HG02588 (cell line): ENCODE results near the gene ZMYND12.
"Not testable (repeated sequence)": the region's sequence is repeated elsewhere in the genome, so short reads cannot be mapped to it uniquely, and the experiment has no call there.

Experiments
- ATAC-seq: cut with Tn5 transposase; IDR thresholded peaks from one replicate; pipeline ENCODE4 v1.9.1; 2021; ENCODE audit warnings: mild to moderate bottlenecking, moderate library complexity; ENCODE audit not compliant: unreplicated experiment

Gene ZMYND12

DNA sequence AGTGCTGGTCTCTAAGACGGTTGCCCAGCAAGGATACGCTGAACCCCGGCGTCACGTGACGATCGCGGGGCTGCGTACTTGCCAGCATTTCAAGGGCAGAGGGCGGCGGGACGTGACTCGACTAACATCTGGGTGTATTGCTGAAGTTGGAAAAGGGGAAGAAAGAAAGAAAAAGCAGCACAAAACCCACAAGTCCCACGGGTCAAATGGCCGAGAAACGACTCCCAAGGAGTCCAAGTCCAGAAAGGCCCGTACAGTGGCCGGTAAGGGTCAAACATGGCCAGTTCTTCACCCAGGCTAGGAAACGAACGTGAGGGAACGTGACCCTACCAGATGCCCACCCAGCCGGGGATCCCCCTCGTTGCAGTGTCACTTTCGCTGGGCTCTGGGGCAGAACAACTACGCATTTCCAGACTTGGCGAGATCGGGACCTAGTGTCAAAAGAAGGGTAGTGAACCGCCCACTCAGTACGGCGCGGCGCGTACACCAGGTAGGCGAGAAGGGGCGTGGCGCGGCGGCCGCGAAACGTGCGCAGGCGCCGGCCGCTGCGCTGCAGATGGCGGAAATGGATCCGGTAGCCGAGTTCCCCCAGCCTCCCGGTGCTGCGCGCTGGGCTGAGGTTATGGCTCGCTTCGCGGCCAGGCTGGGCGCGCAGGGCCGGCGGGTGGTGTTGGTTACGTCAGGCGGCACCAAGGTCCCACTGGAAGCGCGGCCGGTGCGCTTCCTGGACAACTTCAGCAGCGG is at the start of gene ZMYND12, which contains the start of gene PPCS:
ZMYND12 (minus strand) TSS at position 13 of the 744 bp plus-strand sequence. CDS start 25 bp downstream, outside the sequence.
PPCS (plus strand) TSS at position 534 of the 744 bp plus-strand sequence; CDS start at position 557, 23 bp downstream.
- ATAC-seq, result peak; percentile 83

DNA sequence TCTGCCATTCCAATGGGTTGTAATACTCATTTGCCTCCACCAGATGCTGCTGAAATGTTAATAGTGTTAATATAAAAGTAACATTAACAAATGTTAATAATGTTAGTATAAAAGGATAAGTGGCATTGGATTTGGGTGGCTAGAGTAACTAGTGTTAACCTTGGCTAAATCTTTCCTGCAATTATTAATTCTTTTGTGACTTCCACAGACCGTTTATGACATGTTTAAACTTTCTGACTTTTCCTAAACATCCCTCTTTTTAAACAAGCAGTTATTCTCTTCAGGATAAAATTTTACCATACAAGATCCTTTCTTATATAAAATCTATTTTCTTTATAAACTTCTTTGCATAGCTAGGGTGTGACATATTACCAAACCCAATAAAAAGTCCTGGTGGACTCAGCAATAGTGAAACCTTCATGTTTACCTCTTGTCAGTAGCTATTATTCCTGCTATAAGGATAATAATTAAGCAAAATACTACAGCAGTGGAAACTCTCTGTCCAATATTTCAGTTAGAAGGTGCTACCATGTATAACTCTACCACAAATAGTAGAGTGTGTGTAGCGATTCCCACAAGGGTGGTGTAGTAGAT is 48.8 kb upstream of the ZMYND12 start:
- ATAC-seq, result no peak

GRCh38 chr1:42502031-42502430 is 46.2 kb upstream of the ZMYND12 start:
- ATAC-seq, result not testable (repeated sequence)

DNA sequence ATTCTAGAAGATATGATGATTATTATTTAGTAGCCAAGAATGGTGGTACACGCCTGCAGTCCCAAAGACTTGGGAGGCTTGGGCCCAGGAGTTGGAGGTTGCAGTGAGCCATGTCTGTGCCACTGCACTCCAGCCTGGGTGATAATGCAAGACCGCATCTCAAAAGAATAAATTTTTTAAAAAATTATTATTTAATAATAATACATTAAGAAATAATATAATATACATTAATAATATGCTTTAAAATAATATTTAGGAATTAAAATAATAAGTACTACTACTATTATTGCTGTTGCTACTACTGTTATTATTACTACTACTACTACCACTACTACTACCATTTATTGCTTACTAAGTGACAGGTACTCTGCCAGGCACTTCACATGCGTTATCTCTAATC is 34.4 kb upstream of the ZMYND12 start:
- ATAC-seq, result no peak

GRCh38 chr1:42484382-42484781 is 28.6 kb upstream of the ZMYND12 start:
- no peak for ATAC-seq

- ATAC-seq, result no peak
Measured at GRCh38 chr1:42482635-42483153, 26.9 kb upstream of the ZMYND12 start.

DNA sequence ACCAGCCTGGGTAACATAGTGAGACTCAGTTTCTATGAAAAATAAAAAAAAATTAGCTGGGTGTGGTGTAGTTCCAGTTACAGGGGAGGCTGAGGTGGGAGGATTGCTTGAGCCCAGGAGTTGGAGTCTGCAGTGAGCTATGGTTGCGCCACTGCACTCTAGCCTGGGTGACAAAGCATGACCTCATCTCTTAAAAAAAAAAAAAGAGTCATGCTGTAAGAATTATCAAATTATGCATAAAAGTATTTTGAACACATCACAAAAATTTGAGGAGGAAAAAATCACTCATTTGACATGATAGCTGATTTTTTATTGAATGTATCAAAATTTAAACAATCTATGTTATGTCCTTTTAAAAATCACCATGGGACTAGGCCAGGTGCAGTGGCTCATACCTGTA is 25.1 kb upstream of the ZMYND12 start:
- ATAC-seq, result no peak

DNA sequence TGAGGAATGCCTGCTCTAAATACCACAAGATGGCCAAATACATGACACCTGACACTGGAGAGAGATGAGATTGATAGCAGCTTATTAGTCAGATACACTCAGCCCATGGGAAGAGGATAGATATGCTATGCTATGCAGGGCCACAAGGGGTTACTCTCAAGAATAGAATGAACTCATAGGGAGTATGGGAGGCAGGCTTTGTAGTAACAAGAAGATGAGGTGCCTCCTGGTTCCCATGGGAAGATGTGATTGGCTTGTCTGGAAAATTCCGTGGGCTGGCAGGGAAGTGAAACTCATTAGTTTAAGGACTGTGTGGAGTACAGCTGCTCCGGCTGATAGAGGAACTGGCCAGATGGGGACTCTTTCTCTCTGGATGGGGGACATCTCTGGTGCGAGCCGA is 23.8 kb upstream of the ZMYND12 start:
- no peak for ATAC-seq

GRCh38 chr1:42477775-42478174 is 22.0 kb upstream of the ZMYND12 start:
- no peak for ATAC-seq

GRCh38 chr1:42477354-42477753 is 21.5 kb upstream of the ZMYND12 start:
- ATAC-seq, result not testable (repeated sequence)

DNA sequence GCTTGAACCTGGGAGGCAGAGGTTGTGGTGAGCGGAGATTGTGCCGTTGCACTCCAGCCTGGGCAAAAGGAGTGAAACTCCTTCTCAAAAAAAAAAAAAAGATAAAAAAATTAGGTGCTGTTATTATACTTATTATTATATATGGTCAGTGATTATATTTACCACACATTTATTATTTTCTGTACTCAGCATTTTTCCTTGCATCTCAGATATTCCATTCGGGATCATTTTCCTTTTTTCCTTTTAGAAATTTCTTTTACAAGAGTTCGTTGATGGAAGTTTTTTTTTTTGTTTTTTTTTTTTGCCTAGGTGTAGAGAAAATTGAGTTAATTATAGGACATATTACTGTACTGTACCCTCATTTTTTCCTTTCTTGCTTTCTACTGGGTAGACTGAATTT is 20.8 kb upstream of the ZMYND12 start:
- ATAC-seq, result no peak

GRCh38 chr1:42469727-42470126 is 13.9 kb upstream of the ZMYND12 start:
- ATAC-seq, result no peak

- ATAC-seq, result no peak
Measured at GRCh38 chr1:42466030-42466429, 10.2 kb upstream of the ZMYND12 start.

GRCh38 chr1:42463921-42464320 is 8.1 kb upstream of the ZMYND12 start:
- no peak for ATAC-seq

DNA sequence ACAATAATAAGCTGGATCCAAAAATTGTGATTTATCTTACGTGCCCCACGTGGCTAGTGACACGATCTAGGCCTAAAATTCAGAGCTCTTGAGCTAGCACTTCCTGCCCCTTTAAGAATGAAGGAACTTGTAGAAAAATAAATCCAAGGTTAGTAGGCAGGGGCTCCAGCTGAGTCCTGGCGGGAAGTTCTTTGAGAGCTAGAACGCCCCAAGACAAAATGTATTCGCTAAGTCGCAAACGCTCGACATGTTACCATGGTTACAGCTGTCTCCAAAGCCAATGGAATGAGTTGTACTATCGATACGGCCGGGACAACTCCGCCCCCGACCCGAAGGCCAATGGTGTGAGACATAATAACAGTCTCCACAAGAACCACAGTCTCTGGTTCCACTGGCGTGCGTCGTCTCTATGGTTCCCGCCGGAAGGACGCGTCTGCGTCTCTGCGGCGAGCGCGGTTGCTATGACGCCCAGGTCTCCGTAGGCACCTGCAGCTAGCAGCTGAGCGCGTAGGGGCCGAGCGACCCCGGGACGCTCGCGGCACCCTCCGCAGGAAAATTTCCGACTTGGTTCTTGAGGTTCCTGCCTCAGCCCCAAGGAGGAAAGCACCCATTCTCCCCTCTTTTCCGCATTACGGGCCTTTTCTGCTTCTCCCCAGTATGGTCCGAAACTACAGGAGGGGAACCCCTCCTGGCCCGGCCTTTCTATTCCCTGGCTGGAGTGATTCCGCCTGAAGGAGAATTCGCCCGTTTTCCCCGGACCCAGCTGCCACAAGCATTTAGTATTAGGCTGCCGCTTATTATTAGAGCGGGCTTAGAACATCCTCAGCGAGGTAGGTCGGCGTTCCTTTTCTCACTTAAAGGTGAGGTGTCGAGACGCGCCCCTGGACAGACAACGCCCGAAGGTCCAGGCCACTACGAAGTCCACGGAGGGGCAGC is 7.3 kb upstream of the ZMYND12 start, which contains the start of gene CCDC30:
CCDC30 (plus strand) TSS at position 459 of the 936 bp plus-strand sequence. CDS start 17,266 bp downstream, outside the sequence.
- ATAC-seq, result peak; percentile 98

DNA sequence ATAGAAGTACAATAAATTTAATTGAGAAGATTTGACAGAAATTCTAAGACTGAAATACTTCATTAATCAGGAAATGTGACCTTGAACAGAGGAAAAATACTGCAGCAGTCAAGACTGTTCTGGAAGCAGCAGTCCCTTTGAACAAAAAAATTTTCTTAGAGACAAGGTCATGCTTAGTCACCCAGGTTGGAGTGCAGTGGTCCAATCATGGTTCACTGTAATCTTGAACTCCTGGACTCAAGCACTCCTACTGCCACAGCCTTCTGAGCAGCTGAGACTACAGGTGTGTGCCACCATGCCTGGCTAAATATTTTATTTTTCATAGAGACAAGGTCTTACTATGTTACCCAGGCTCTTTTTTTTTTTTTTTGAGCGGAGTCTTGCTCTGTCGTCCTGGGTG is 5.4 kb upstream of the ZMYND12 start:
- ATAC-seq, result no peak

GRCh38 chr1:42456754-42457089 is 900 bp upstream of the ZMYND12 start:
- peak; percentile 51 for ATAC-seq

DNA sequence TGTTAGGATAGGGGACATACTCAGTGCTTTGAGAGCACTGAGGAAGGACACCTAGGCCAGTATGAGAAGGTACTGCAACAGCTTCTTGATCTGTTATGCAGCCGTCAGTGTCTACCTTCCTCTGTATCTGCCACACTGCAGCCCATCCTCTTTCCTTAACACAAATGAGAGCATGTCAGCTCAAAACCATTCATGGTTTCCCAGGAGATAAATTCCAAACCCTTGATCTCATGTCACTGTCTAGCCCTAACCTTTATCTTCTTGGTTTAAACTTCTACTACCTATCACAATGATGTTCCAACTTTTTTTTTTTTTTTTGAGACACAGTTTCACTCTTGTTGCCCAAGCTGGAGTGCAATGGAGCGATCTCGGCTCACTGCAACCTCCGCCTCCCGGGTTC is 1.4 kb downstream of the ZMYND12 start:
- ATAC-seq, result no peak

DNA sequence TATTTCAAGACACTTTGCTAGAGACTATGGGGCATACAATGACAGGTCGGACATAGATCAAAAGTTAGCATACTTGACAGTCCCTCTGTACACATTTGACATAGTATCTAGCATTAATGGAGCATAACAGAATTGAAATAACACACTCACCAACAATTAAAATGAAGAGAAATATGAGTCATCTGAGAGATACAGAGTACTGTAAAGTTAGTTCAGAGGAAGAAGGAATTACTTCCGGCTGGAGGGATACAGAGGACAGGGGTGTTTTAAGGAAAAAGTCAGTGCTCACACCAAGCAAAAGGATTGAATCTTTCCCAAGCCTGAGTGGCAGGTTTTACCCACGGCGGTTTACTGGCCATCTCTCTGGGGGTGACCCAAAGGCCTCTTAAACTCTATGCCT is 2.4 kb downstream of the ZMYND12 start:
- ATAC-seq, result no peak

DNA sequence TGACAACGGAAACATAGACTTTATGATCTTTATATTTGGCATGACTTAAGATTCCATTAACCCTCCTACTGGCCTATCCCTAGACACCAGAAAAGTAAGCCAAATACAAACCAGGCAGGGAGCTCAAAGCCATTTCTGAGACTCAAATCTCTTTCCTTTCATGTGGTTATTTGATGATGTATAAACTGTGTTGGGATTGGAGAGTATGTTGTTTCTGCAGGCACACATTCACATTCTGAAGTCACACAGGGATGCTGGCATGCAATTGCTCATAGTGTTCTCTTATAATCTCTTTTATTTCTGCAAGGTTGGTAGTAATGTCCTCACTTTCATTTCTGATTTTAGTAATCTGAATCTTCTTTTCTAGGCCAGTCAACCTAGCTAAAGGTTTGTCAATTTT is 5.8 kb downstream of the ZMYND12 start:
- no peak for ATAC-seq

- ATAC-seq, result no peak
Measured at GRCh38 chr1:42449256-42449655, 6.6 kb downstream of the ZMYND12 start.
